GM21717 (cell line): Measurements from ENCODE around the gene SPHK2.
"Not testable (repeated sequence)": the region's sequence is repeated elsewhere in the genome, so short reads cannot be mapped to it uniquely, and the experiment has no call there.

Experiments
- ATAC-seq: cut with Tn5 transposase; IDR thresholded peaks from one replicate; pipeline ENCODE4 v1.9.1; 2021; ENCODE audit warnings: mild to moderate bottlenecking, moderate library complexity; ENCODE audit not compliant: unreplicated experiment

The SPHK2 gene

DNA sequence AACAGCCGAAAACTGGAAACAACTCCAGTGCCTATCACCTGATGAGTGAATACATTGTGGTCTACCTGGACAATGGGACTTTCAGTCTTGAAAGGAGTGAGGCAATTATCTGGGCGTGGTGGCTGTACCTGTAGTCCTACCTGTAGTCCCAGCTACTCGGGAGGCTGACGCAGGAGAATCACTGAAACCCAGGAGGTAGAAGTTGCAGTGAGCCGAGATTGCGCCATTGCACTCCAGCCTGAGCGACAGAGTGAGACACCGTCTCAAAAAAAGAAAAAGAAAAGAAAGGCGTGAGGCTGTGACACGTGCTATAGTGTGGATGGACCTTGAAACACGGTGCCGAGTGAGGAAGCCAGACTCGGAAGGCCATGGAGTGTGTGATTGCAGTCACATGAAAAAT, 57.6 kb downstream of the SPHK2 start:
- no peak for ATAC-seq

DNA sequence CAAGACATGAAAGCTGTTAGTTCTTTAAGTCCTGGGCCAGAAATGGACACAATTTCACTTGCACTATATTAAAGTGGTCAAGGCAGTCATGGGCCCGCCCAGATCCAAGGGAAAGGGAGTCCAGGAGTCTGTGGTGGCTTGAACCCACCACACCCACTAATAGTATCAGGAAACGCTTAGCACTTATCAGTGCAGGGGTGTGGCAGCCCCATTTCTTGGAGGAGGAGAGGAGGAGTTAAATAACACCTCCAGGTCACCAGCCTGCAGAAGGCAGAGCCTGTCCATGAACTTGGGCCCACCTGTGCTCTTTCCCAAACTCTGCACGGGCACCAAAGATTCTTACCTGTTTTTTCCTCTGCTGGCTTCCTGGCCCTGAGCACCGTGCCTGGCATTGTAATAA, 58.9 kb downstream of the SPHK2 start:
- ATAC-seq = no peak

DNA sequence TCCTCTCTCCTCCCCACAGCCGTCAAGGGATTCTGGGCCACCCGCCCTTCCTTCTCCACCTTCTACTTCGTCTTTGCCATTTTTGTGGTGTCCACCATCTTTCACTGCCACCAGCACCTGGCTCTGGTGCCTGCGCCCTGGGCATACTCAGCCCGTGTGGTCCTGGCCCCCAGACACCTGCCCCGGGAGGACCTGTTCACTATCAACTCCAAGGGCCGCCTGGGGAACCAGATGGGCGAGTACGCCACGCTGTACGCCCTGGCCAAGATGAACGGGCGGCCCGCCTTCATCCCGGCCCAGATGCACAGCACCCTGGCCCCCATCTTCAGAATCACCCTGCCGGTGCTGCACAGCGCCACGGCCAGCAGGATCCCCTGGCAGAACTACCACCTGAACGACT, 60.7 kb downstream of the SPHK2 start:
- ATAC-seq = not testable (repeated sequence)
